H1 (cell line): ENCODE results near the gene PIP5K1C. TPM values are rescaled to one million over a fixed set of nuclear protein-coding genes. Genes with fewer than 3 reads are reported as not detected.

Experiments used
- CTCF ChIA-PET: fragments of 300-600 bp; sonication (Branson Sonifier 250); formaldehyde crosslinking; loops from one replicate; lab custom pipeline; 2021; ENCODE audit not compliant: partially characterized antibody; lab: Charles Lee
- POLR2A ChIA-PET: fragments of 300-600 bp; sonication (Branson Sonifier 250); formaldehyde crosslinking; loops from one replicate; lab custom pipeline; 2021; ENCODE audit warnings: inconsistent platforms; ENCODE audit not compliant: partially characterized antibody; lab: Charles Lee
- DNase-seq, 2 experiments: peaks; one replicate each; pipeline versions ENCODE4 v3.0.0 to v3.0.0-alpha.2; 2010 to 2022; ENCODE audit warnings: low spot score in 2 of 2, low read depth in 1 of 2, mixed read lengths in 1 of 2
- FAIRE-seq: peaks from 2 replicates; lab custom pipeline; 2011; peaks lifted over from hg19 to GRCh38; lab: Jason Lieb, UNC
- H2AFZ ChIP-seq: 2 replicates; pipeline ENCODE4 v1.8.1; 2012; ENCODE audit warnings: low read length, inconsistent platforms
- H2AK5ac ChIP-seq: 2 replicates; pipeline ENCODE4 v1.6.1; 2013; ENCODE audit warnings: low read depth, low read length
- H2BK120ac ChIP-seq: replicated peaks from 2 replicates; pipeline ENCODE3; 2013; ENCODE audit warnings: low read depth, low read length, inconsistent platforms
- H2BK12ac ChIP-seq: 2 replicates; pipeline ENCODE4 v1.6.1; 2013; ENCODE audit warnings: low read depth, low read length
- H2BK15ac ChIP-seq: 2 replicates; pipeline ENCODE4 v1.6.1; 2013; ENCODE audit warnings: low read length
- H2BK20ac ChIP-seq: 2 replicates; pipeline ENCODE4 v1.6.1; 2013; ENCODE audit warnings: low read length
- H2BK5ac ChIP-seq: 2 replicates; pipeline ENCODE4 v1.6.1; 2013; ENCODE audit warnings: low read depth, low read length
- H3K14ac ChIP-seq: 2 replicates; pipeline ENCODE4 v1.6.1; 2013; ENCODE audit warnings: inconsistent platforms; ENCODE audit not compliant: insufficient read length
- H3K18ac ChIP-seq: 2 replicates; pipeline ENCODE4 v1.6.1; 2013; ENCODE audit warnings: low read length; ENCODE audit errors: extremely low read depth
- H3K23ac ChIP-seq: 2 replicates; pipeline ENCODE4 v1.6.1; 2013; ENCODE audit warnings: inconsistent platforms; ENCODE audit not compliant: insufficient read length
- H3K23me2 ChIP-seq: 2 replicates; pipeline ENCODE4 v1.6.1; 2013; ENCODE audit warnings: low read depth, low read length
- H3K27ac ChIP-seq: 2 replicates; pipeline ENCODE4 v1.6.1; 2011; ENCODE audit warnings: low read depth, low read length, inconsistent platforms
- H3K27me3 ChIP-seq, 4 experiments: replicated peaks in 1 of 4; 1 replicate in 1 of 4; 2 replicates in 3 of 4; pipeline versions ENCODE4 v1.6.1 to v1.8.1; 2011 to 2013; ENCODE audit warnings: low read length in 3 of 4, mild to moderate bottlenecking in 3 of 4, inconsistent platforms in 2 of 4, mixed read lengths in 2 of 4, moderate library complexity in 1 of 4; ENCODE audit not compliant: control insufficient read depth in 3 of 4, insufficient read depth in 3 of 4; ENCODE audit errors: extremely low read depth in 1 of 4
- H3K36me3 ChIP-seq, 4 experiments: 2 replicates each; pipeline versions ENCODE4 v1.6.1 to v1.8.1; 2011 to 2013; ENCODE audit warnings: mild to moderate bottlenecking in 4 of 4, low read length in 3 of 4, moderate library complexity in 2 of 4, control low read depth in 1 of 4, inconsistent platforms in 1 of 4; ENCODE audit not compliant: insufficient read depth in 4 of 4, control insufficient read depth in 2 of 4
- H3K4ac ChIP-seq: replicated peaks from 2 replicates; pipeline ENCODE3; 2013; ENCODE audit warnings: low read length, low read depth, mixed read lengths, inconsistent platforms; ENCODE audit not compliant: insufficient read length
- H3K4me1 ChIP-seq, 4 experiments: replicated peaks in 1 of 4; 1 replicate in 1 of 4; 2 replicates in 3 of 4; pipeline versions ENCODE4 v1.6.1 to v1.8.1; 2011 to 2013; ENCODE audit warnings: low read length in 3 of 4, inconsistent platforms in 2 of 4, mixed read lengths in 1 of 4; ENCODE audit not compliant: insufficient read depth in 4 of 4, control insufficient read depth in 3 of 4
- H3K4me2 ChIP-seq, 2 experiments: 2 replicates each; pipeline versions ENCODE4 v1.6.1 to v1.8.1; 2011 to 2013; ENCODE audit warnings: low read depth in 2 of 2, low read length in 2 of 2, control low read depth in 1 of 2, inconsistent platforms in 1 of 2, mild to moderate bottlenecking in 1 of 2; ENCODE audit not compliant: insufficient read depth in 1 of 2
- H3K4me3 ChIP-seq, 4 experiments: fragments of 200-600, 300-600 bp in 1 of 4; sonication (generic), shearing (Covaris generic), sonication (Bioruptor Twin) in 1 of 4; 2 replicates each; pipeline versions ENCODE4 v1.5.1 to v1.8.1; 2011 to 2016; ENCODE audit warnings: low read length in 4 of 4, low read depth in 3 of 4, control low read depth in 2 of 4, inconsistent platforms in 2 of 4, mild to moderate bottlenecking in 2 of 4, mixed read lengths in 1 of 4, moderate library complexity in 1 of 4; ENCODE audit not compliant: insufficient read depth in 2 of 4; ENCODE audit errors: extremely low read depth in 1 of 4
- H3K56ac ChIP-seq: replicated peaks from 2 replicates; pipeline ENCODE3; 2013; ENCODE audit warnings: low read depth, mild to moderate bottlenecking, mixed read lengths, low read length, inconsistent platforms; ENCODE audit not compliant: insufficient read length
- H3K79me1 ChIP-seq: 2 replicates; pipeline ENCODE4 v1.6.1; 2013; ENCODE audit warnings: low read depth, low read length, control low read depth
- H3K79me2 ChIP-seq, 2 experiments: 2 replicates each; pipeline versions ENCODE4 v1.6.1 to v1.8.1; 2012 to 2013; ENCODE audit warnings: low read length in 2 of 2, mild to moderate bottlenecking in 2 of 2, inconsistent platforms in 1 of 2; ENCODE audit not compliant: insufficient read depth in 2 of 2, control insufficient read depth in 1 of 2
- H3K9ac ChIP-seq, 4 experiments: replicated peaks in 1 of 4; 1 replicate in 1 of 4; 2 replicates in 3 of 4; pipeline versions ENCODE4 v1.6.1 to v1.8.1; 2011 to 2013; ENCODE audit warnings: low read depth in 3 of 4, low read length in 3 of 4, control low read depth in 2 of 4, mild to moderate bottlenecking in 2 of 4, moderate library complexity in 2 of 4, inconsistent platforms in 1 of 4; ENCODE audit errors: extremely low read depth in 1 of 4
- H3K9me3 ChIP-seq, 2 experiments: 2 replicates each; pipeline versions ENCODE4 v1.6.1 to v1.8.1; 2012 to 2013; ENCODE audit warnings: mild to moderate bottlenecking in 2 of 2, moderate library complexity in 2 of 2, control low read depth in 1 of 2, inconsistent platforms in 1 of 2, low read depth in 1 of 2, low read length in 1 of 2, mixed read lengths in 1 of 2; ENCODE audit not compliant: insufficient read depth in 2 of 2
- H4K20me1 ChIP-seq, 2 experiments: replicated peaks in 1 of 2; 2 replicates each; pipeline versions ENCODE3 to v1.8.1; 2011 to 2013; ENCODE audit warnings: inconsistent platforms in 2 of 2, low read length in 2 of 2, mild to moderate bottlenecking in 1 of 2; ENCODE audit not compliant: insufficient read depth in 2 of 2, control insufficient read depth in 1 of 2
- H4K5ac ChIP-seq: 2 replicates; pipeline ENCODE4 v1.6.1; 2013; ENCODE audit warnings: low read length, low read depth, mixed read lengths, inconsistent platforms; ENCODE audit not compliant: insufficient read length
- H4K8ac ChIP-seq: 2 replicates; pipeline ENCODE4 v1.8.0; 2013; ENCODE audit warnings: mild to moderate bottlenecking, moderate library complexity, low read length, inconsistent platforms; ENCODE audit not compliant: insufficient read depth; ENCODE audit errors: extremely low read depth
- H4K91ac ChIP-seq: replicated peaks from 2 replicates; pipeline ENCODE3; 2013; ENCODE audit warnings: low read length, mixed read lengths, inconsistent platforms; ENCODE audit not compliant: insufficient read length
- BACH1 ChIP-seq: IDR thresholded peaks from 2 replicates; pipeline ENCODE4 v1.6.1; 2012; ENCODE audit warnings: low read length, improper control_type of control experiment
- EP300 ChIP-seq, 2 experiments: IDR thresholded peaks; 1 replicate in 1 of 2; 2 replicates in 1 of 2; pipeline ENCODE4 v1.6.1; 2011 to 2012; ENCODE audit warnings: low read depth in 2 of 2, low read length in 2 of 2, mild to moderate bottlenecking in 2 of 2, borderline replicate concordance in 1 of 2, inconsistent platforms in 1 of 2, moderate library complexity in 1 of 2
- WGBS, 2 experiments: shearing (Covaris generic) in 1 of 2; methylation state at CpG; one replicate each; pipeline versions ENCODE4 v1.1.6 to v1.1.7; 2013 to 2015; ENCODE audit warnings: low lambda C conversion rate in 2 of 2, mixed read lengths in 2 of 2, inconsistent platforms in 1 of 2, low coverage in 1 of 2, missing lambda C conversion rate in 1 of 2; ENCODE audit not compliant: insufficient replicate concordance in 2 of 2, insufficient coverage in 1 of 2, insufficient read length in 1 of 2; ENCODE audit errors: extremely low coverage in 1 of 2, missing lambda C conversion rate in 1 of 2; 5-methylcytosine and 5-hydroxymethylcytosine counted together
- polyA plus RNA-seq, 7 experiments: library from polyadenylated mRNA; depleted of rRNA in 3 of 7; stranded (reverse) in 5 of 7; unstranded in 2 of 7; fragments of >200 nt in 5 of 7; fragments of 200-250 nt in 2 of 7; gene quantifications; 1 replicate in 5 of 7; 2 replicates in 1 of 7; 4 replicates in 1 of 7; pipeline versions ENCODE4 v1.2.1 to v1.2.3, GENCODE V29; 2011 to 2013; ENCODE audit warnings: missing spikeins in 2 of 7, mixed read lengths in 2 of 7
- total RNA-seq: library from RNA; stranded (reverse); fragmentation: NEBNext Ultra II Directional; extraction: Animal tissue kit (Norgen Biotek cat#: 25700); gene quantifications from 2 replicates; pipeline ENCODE4 v1.2.1, GENCODE V29; 2021

PIP5K1C gene
- total and polyA plus RNA-seq, 2 of the 8 experiments (the other 6 are each of a cell fraction or from before 2014, with no cell fraction given) = 10.6 to 32.9 TPM

DNA sequence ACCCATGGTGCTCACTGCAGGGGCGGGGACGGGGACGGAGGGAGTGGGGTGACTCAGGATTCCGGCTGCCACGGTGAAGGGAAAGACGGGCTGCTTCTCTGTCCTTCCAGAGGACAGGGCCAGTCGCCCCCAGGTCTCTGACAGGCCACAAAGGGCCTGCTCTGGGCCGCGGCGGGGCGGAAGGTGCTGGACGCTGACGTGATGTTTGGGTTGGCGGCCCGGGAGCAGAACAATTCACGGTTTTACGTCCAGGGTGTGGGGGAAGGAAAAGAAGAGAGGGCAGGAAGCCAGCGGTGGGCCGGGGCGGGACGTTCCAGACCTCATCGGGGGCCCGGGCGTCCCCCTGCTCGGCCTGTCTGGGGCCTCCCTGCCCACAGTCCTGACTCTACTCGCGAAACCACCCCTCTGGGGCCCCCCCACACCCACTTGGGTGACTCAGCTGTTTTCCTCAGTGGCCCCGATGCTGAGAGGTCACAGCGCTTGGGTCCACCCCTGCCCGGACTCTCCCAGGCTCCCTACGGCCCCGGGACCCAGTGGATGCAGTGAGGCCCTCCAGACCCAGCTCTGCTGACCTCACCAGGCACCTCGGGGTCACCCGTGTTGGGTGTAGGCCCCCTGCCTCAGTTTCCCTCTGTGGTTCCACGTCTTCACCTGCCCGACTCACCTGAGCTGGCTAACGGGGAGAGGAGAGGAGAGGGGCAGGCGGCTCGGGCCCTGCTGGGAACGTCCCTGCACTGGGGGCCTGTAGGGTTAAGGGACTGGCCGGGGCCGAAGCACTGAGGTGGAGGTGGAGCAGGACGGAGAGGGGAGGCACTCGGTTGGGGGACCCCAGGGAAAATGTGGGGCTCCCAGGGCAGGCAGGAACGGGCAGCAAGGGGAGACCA is 29.2 kb downstream of the PIP5K1C start:
- H2BK12ac ChIP-seq = 0 out of 2 replicates have a peak overlapping the region, but pooled peaks have one; percentile 33
- no peak for DNase-seq
- no peak overlapping the region for H3K23ac ChIP-seq
- peak overlapping the region; percentile 24; the same call in 1 of the 2 replicates for H2BK5ac ChIP-seq
- H3K4me3 ChIP-seq = no peak overlapping the region
- WGBS, 2 experiments = 86% methylated on average over 24 of the region's 45 CpGs; no CpG with 5 or more reads in 1 of the 2 experiments
- no peak overlapping the region for H3K14ac ChIP-seq
- H3K9ac ChIP-seq = no peak overlapping the region; a peak in 1 of 7 replicates
- H2BK15ac ChIP-seq = no peak overlapping the region
- no peak overlapping the region for H2BK20ac ChIP-seq
- H3K18ac ChIP-seq = no peak overlapping the region; the same call in 1 of the 2 replicates
- H3K4me2 ChIP-seq = no peak overlapping the region
- TF ChIP-seq EP300 (IDR thresholded peaks at IDR 0.05; ENCODE audit: borderline replicate concordance in 1 of 2, low read depth in 2 of 2, low read length in 2 of 2) (no peak), BACH1 (0 out of 2 replicates have a peak, but pooled peaks have one; percentile 11)
- no peaks in the 10 kb centered on the region for H3K36me3 ChIP-seq
- ChIA-PET CTCF (interaction anchor here (1.2 to 3.5 kb wide), 8 partner anchors 9 to 61 kb away, joined by 3 to 13 read pairs (median 4); partner anchors contain the start of gene TJP3), POLR2A (interaction anchor here (0.7 to 1.8 kb wide), 5 partner anchors 11 to 92 kb away, joined by 3 to 4 read pairs (median 3); partner anchors contain the start of gene MRPL54)
- no peak overlapping the region for H2BK120ac ChIP-seq
- no peak overlapping the region; the same call in 1 of the 2 replicates for H3K27ac ChIP-seq
- peak overlapping the region; percentile 26 for H4K91ac ChIP-seq
- H3K79me2 ChIP-seq = peaks cover 0 to 3% of the 10 kb centered on the region in 2 experiments; a peak in 1 of 4 replicates
- H3K27me3 ChIP-seq = no peaks in the 10 kb centered on the region
- H2AK5ac ChIP-seq = peak overlapping the region; percentile 53; the same call in 1 of the 2 replicates
- no peak for FAIRE-seq
- no peak overlapping the region for H4K5ac ChIP-seq
- H4K20me1 ChIP-seq = peaks cover 10 to 38% of the 10 kb centered on the region in 2 experiments
- H4K8ac ChIP-seq = no peak overlapping the region; the same call in none of the 2 replicates
- no peak overlapping the region for H3K4ac ChIP-seq
- peaks cover 2% of the 10 kb centered on the region; the same call in 1 of the 2 replicates for H3K23me2 ChIP-seq
- H3K4me1 ChIP-seq = peaks cover 0 to 21% (median 10%) of the 10 kb centered on the region in 4 experiments; a peak in 5 of 7 replicates
- peaks cover 13% of the 10 kb centered on the region; the same call in 1 of the 2 replicates for H3K79me1 ChIP-seq
- no peak overlapping the region for H2AFZ ChIP-seq
- H3K56ac ChIP-seq = no peak overlapping the region
- H3K9me3 ChIP-seq = no peaks in the 10 kb centered on the region
